Endothelial cell of umbilical vein (primary cell): ENCODE measurements around the gene DCAF4. TPM values are rescaled to one million over a fixed set of nuclear protein-coding genes. Genes with fewer than 3 reads are reported as not detected.

Experiments used
- BruUV-seq: library from RNA; stranded (reverse); fragments of 400-500 nt; replicated peaks from 2 replicates; lab custom pipeline; 2021; lab: Mats Ljungman, UMichigan
- CTCF ChIA-PET: fragments of 300-600, 350-600 bp; sonication (Branson Sonifier 250); formaldehyde crosslinking; loops from one replicate; lab custom pipeline; 2021; ENCODE audit warnings: antibody characterized with exemption, inconsistent platforms; lab: Charles Lee
- POLR2A ChIA-PET: fragments of 300-600, 350-600 bp; sonication (Branson Sonifier 250); formaldehyde crosslinking; loops from one replicate; lab custom pipeline; 2021; ENCODE audit warnings: antibody characterized with exemption, inconsistent platforms; lab: Charles Lee
- DNase-seq: peaks from one replicate; pipeline ENCODE4 v3.0.0-alpha.2; 2011; ENCODE audit warnings: low read depth, low spot score
- FAIRE-seq: peaks from 2 replicates; lab custom pipeline; 2011; peaks lifted over from hg19 to GRCh38; lab: Jason Lieb, UNC
- H2AFZ ChIP-seq: 2 replicates; pipeline ENCODE4 v1.6.0; 2012; ENCODE audit warnings: low read depth, low read length, control low read depth, inconsistent platforms
- H3K27ac ChIP-seq: 2 replicates; pipeline ENCODE4 v1.5.1; 2011; ENCODE audit warnings: low read depth, mild to moderate bottlenecking, control low read depth, low read length, moderate library complexity; ENCODE audit not compliant: insufficient read depth
- H3K27me3 ChIP-seq, 2 experiments: 2 replicates each; pipeline versions ENCODE4 v1.6.0 to v1.6.1; 2011; ENCODE audit warnings: low read length in 2 of 2, mixed read lengths in 1 of 2; ENCODE audit not compliant: control insufficient read depth in 2 of 2, insufficient read depth in 2 of 2
- H3K36me3 ChIP-seq, 2 experiments: 2 replicates in 1 of 2; 3 replicates in 1 of 2; pipeline ENCODE4 v1.5.1; 2011; ENCODE audit warnings: low read length in 2 of 2, mild to moderate bottlenecking in 1 of 2, moderate library complexity in 1 of 2; ENCODE audit not compliant: control insufficient read depth in 2 of 2, insufficient read depth in 2 of 2; ENCODE audit errors: extremely low read depth in 1 of 2
- H3K4me1 ChIP-seq: 3 replicates; pipeline ENCODE4 v1.5.1; 2011; ENCODE audit warnings: mild to moderate bottlenecking, low read length; ENCODE audit not compliant: control insufficient read depth, insufficient read depth; ENCODE audit errors: extremely low read depth
- H3K4me2 ChIP-seq: 2 replicates; pipeline ENCODE4 v1.6.1; 2011; ENCODE audit warnings: low read length, control low read depth, mixed read lengths; ENCODE audit not compliant: insufficient read depth
- H3K4me3 ChIP-seq, 3 experiments: fragments of 200-600 bp in 1 of 3; sonication (generic), shearing (Covaris generic) in 1 of 3; replicated peaks in 1 of 3; 2 replicates each; pipeline ENCODE4 v1.5.1; 2011 to 2016; ENCODE audit warnings: control low read depth in 3 of 3, low read length in 3 of 3, mild to moderate bottlenecking in 2 of 3, inconsistent platforms in 1 of 3, low read depth in 1 of 3, moderate library complexity in 1 of 3; ENCODE audit not compliant: insufficient read depth in 1 of 3
- H3K79me2 ChIP-seq: 2 replicates; pipeline ENCODE4 v1.6.0; 2012; ENCODE audit warnings: low read length, inconsistent platforms; ENCODE audit not compliant: control insufficient read depth, insufficient read depth
- H3K9ac ChIP-seq: replicated peaks from 2 replicates; pipeline ENCODE3; 2011; ENCODE audit warnings: low read length, control low read depth; ENCODE audit not compliant: insufficient read depth; ENCODE audit errors: extremely low read depth
- H3K9me1 ChIP-seq: replicated peaks from 3 replicates; pipeline ENCODE4 v1.6.0; 2011; ENCODE audit warnings: mild to moderate bottlenecking, low read length; ENCODE audit not compliant: control insufficient read depth, insufficient read depth; ENCODE audit errors: extremely low read depth
- H3K9me3 ChIP-seq: replicated peaks from 2 replicates; pipeline ENCODE4 v1.5.1; 2012; ENCODE audit warnings: low read length, inconsistent platforms; ENCODE audit not compliant: control insufficient read depth, insufficient read depth
- H4K20me1 ChIP-seq: replicated peaks from 2 replicates; pipeline ENCODE3; 2011; ENCODE audit warnings: mild to moderate bottlenecking, low read length; ENCODE audit not compliant: control insufficient read depth, insufficient read depth; ENCODE audit errors: extremely low read depth
- CTCF ChIP-seq, 2 donors: IDR thresholded peaks; 1 replicate in 1 of 2; 2 replicates in 1 of 2; pipeline ENCODE4 v1.5.1; 2011; ENCODE audit warnings: low read length in 2 of 2, mild to moderate bottlenecking in 2 of 2, moderate library complexity in 2 of 2, control low read depth in 1 of 2, inconsistent platforms in 1 of 2, low read depth in 1 of 2; ENCODE audit not compliant: insufficient read depth in 1 of 2; ENCODE audit errors: extremely low read depth in 1 of 2
- EZH2 ChIP-seq: IDR thresholded peaks from 2 replicates; pipeline ENCODE4 v1.6.1; 2012; ENCODE audit warnings: borderline replicate concordance, low read depth, mild to moderate bottlenecking, moderate library complexity, low read length, inconsistent platforms; ENCODE audit not compliant: severe bottlenecking
- FOS ChIP-seq: IDR thresholded peaks from 2 replicates; pipeline ENCODE4 v1.6.1; 2011; ENCODE audit warnings: mild to moderate bottlenecking, low read length, moderate library complexity, borderline replicate concordance; ENCODE audit not compliant: insufficient read depth
- GATA2 ChIP-seq: IDR thresholded peaks from 2 replicates; pipeline ENCODE4 v1.7.0; 2011; ENCODE audit warnings: low read depth, mild to moderate bottlenecking, moderate library complexity, mixed read lengths, low read length; ENCODE audit not compliant: insufficient read length, insufficient read depth
- JUN ChIP-seq: IDR thresholded peaks from 2 replicates; pipeline ENCODE4 v1.6.1; 2011; ENCODE audit warnings: borderline replicate concordance, low read depth; ENCODE audit not compliant: insufficient read length, insufficient read depth
- MAX ChIP-seq: IDR thresholded peaks from 2 replicates; pipeline ENCODE4 v1.6.1; 2011; ENCODE audit not compliant: insufficient read depth, insufficient read length
- MYC ChIP-seq: IDR thresholded peaks from one replicate; pipeline ENCODE4 v1.6.1; 2011; ENCODE audit warnings: mild to moderate bottlenecking, low read depth, low read length
- POLR2A ChIP-seq: IDR thresholded peaks from 2 replicates; pipeline ENCODE4 v1.6.1; 2012; ENCODE audit warnings: low read depth, mild to moderate bottlenecking, control low read depth, low read length
- POLR2AphosphoS5 ChIP-seq: IDR thresholded peaks from 2 replicates; pipeline ENCODE4 v1.6.1; 2012; ENCODE audit warnings: low read depth, mild to moderate bottlenecking, control low read depth, low read length, moderate library complexity; ENCODE audit not compliant: insufficient read depth
- dilution Hi-C: fragments of 300-500 bp; cut with MboI; formaldehyde crosslinking; loops from one replicate; pipeline ENCODE4 v1.15.0; 2019; ENCODE audit warnings: low sequenced_read_pairs; ENCODE audit not compliant: extremely low pct_ligation_motif_present
- intact Hi-C: fragments of 100-400 bp; cut with micrococcal nuclease; formaldehyde crosslinking; loops from one replicate; pipeline ENCODE4 v1.10.0; 2022
- polyA plus RNA-seq, 4 experiments: library from polyadenylated mRNA; depleted of rRNA in 3 of 4; stranded (reverse) in 3 of 4; unstranded in 1 of 4; fragments of >200 nt; gene quantifications; 2 replicates each; pipeline versions ENCODE4 v1.2.1 to v1.2.3, GENCODE V29; 2011 to 2012; ENCODE audit warnings: missing spikeins in 1 of 4
- total RNA-seq: library from RNA; stranded (reverse); gene quantifications from 2 replicates; pipeline ENCODE4 v1.2.3, GENCODE V29; 2021

DCAF4 gene
- total and polyA plus RNA-seq, 2 donors (not counting 3 experiments of a cell fraction or from before 2014, with no cell fraction given), result 8.6 to 15.8 TPM

- no TSS peak for BruUV-seq
- FAIRE-seq, result no peak
Observed at GRCh38 chr14:72968316-72968715, 42.1 kb downstream of the DCAF4 start.

More at GRCh38 chr14:72968316-72968715, 42.1 kb downstream of the DCAF4 start:
- Histone ChIP-seq H3K27ac (no peak overlapping the region), H3K4me2 (no peak overlapping the region), H3K4me1 (no peaks in the 10 kb centered on the region), H3K27me3 (no peaks in the 10 kb centered on the region), H3K36me3 (peaks cover 2 to 17% of the 10 kb centered on the region in 2 experiments), H2AFZ (no peak overlapping the region), H3K79me2 (no peaks in the 10 kb centered on the region), H4K20me1 (no peaks in the 10 kb centered on the region), H3K9ac (no peak overlapping the region), H3K9me3 (no peaks in the 10 kb centered on the region), H3K9me1 (no peaks in the 10 kb centered on the region), H3K4me3 (no peak overlapping the region)
- POLR2A ChIA-PET, result no interaction called here
- no peak for DNase-seq
- TF ChIP-seq JUN (no peak), POLR2AphosphoS5 (no peak), GATA2 (no peak), POLR2A (no peak), EZH2 (no peak), FOS (no peak), MYC (no peak), MAX (no peak), CTCF (IDR thresholded peaks at IDR 0.05; ENCODE audit: extremely low read depth in 1 of 2, insufficient read depth in 1 of 2, low read depth in 1 of 2, low read length in 2 of 2) (no peak)
- dilution Hi-C loops, result no loop called here
- intact Hi-C loops, result no loop called here
- CTCF ChIA-PET, result interaction anchor here (1.9 kb wide), 1 partner anchor 19 kb away, joined by 10 read pairs; no protein-coding TSS in a partner anchor
